ENCODE results near the gene CUTC.

CUTC gene

DNA sequence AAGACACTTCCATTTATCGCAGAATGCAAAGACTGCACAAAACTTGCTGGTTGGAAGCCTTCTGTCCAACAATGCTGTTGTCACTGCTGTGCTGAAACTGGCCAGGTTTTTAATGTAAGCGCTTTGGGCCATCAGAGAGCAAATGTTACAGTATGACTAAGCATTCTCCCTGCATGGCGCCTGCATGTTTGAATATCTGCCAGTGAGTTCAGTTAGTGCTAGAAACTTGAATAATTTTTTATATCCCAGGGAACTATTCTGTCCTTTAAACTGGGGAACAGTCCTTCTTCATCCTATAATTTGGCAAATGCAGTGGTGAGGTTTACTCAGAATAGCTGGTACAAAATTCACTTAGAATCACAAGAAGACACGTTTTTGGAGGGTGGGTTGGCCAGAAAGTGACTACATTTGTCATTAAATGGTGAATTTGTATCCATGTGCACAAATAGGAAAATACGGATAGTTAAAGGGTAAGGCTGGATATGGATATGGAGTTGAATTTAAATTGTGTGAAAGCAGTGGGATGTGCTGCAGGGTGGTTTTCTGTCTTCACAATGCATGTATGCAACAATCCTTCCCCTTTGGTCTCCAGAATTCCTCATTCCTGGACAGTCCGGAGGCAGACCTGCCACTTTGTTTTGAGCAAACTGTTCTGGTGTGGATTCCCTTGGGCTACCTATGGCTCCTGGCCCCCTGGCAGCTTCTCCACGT is 52.1 kb downstream of the CUTC start:
- peak; percentile 60 for DNase-seq (ENCODE audit: low read depth)

DNA sequence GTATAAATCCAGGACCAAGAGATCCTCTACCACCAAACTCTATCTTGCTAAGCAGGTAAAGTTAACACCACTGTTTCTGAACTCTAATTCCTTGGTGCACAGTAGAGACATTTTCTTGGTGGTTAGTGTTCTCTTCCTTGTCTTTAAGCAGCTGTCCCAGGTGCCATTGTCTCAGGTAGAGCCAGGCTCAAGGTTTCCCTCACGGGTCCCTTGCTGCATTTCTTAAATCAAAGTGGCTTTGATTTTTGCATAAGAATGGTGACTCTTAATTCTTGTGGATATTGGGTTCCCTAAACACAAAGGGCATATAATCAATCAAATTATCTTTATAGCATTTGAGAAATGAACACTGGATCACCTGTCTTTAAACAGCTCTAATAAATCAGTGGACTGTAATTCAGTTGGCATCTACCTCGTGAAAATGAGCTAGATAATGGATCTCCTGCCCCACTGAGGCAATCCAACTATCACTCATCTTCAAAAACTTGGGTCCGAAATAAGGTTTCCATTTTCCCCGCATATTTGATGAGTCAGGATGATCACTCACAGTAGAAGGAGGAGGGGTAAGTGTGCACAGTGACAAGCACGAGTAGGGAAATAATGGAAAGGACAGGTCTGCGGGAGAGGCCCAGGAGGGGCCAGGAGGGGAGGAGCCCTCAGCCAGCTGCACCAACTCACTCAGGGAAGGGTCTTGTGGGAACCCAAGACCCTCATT is 52.9 kb downstream of the CUTC start:
- no peak for DNase-seq (ENCODE audit: low read depth)

DNA sequence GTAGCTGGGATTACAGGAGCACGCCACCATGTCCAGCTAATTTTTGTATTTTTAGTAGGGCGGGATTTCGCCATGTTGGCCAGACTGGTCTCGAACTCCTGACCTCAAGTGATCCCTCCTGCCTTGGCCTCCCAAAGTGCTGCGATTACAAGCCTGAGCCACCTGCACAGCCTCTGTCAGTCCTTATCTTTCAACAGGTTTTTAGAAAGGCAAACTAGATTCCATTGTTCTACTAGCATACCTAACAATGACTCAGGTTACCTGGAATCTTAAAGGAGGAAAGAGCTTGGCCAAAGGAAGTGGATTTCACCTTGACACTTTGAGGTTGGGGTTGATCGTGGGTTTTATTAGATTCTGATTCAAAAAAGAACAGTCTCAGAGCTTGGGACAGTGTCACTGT is 53.6 kb downstream of the CUTC start:
- DNase-seq (ENCODE audit: low read depth) = no peak

DNA sequence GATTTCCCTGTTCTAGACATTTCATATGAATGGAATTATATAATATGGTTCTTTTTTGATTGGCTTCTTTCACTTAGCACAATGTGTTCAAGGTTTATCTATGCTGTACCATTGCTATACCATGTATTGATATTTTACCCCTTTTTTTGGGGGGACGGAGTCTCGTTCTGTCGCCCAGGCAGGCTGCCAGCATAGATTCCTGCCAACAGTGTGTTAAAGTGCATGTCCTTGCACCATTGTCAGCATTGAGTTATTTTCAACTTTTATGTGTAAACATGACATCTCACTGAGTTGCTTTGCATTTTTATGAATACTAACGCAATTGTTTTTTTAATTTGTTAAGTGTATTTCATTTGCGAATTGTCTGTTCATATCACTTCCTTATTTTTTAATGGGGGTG is 55.3 kb downstream of the CUTC start:
- no peak for DNase-seq (ENCODE audit: low read depth)

DNA sequence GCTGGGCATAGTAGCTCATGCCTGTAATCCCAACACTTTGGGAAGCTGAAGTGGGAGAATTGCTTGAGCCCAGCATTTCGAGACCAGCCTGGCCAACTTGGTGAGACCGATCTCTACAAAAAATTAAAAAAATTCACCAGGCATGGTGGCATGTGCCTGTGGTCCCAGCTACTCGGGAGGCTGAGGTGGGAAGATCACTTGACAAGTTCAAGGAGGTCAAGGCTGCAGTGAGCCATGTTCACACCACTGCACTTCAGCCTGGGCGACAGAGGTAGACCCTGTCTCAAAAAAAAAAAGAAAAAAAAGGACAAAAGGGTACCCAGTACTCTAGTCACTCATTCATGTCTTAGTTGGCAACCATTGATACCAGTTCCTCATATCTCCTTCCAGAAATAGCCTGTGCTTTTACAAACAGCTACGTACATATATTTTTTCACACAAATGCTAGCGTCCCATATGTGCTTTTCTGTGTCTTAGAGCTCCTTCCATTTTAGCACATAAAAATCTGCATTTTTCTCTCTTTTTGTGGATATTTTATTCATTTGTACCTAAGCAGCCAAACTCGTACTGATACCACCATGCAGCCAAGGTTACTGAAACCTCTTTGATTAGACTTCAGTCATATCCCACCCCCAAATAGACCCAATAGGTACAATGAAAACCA is 55.9 kb downstream of the CUTC start:
- DNase-seq (ENCODE audit: low read depth) = no peak

DNA sequence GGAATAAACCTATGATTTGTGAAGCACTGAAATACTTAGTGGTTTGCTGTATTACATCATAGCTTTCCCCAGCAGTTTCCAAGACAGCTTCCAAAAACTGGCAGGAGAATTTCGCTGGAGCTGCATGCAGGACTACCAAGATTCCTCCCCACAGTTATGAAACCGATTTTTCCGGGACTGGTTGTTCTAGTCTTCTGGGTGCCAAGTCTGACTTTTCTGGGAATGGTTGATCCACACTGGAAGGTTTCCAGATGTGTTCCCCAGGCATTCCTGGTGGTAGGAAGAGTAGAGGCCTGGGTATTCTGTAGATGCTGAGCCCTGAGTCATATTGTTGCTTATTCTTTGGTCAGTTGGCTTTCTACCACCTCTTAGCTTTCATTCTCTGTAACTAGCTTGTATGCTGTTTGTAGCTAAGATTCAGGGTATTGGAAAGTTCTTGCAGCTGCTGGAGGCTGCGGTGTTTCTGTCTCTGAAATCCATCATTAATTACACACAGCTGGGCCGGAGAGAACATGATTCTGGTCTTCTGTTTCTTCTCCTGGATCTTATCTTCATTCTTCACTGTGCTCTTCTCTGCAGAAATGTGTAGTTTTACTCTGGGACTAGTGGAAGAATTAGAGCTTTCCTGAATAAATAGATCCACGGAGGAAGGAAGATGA is 56.7 kb downstream of the CUTC start:
- DNase-seq (ENCODE audit: low read depth) = peak; percentile 98

DNA sequence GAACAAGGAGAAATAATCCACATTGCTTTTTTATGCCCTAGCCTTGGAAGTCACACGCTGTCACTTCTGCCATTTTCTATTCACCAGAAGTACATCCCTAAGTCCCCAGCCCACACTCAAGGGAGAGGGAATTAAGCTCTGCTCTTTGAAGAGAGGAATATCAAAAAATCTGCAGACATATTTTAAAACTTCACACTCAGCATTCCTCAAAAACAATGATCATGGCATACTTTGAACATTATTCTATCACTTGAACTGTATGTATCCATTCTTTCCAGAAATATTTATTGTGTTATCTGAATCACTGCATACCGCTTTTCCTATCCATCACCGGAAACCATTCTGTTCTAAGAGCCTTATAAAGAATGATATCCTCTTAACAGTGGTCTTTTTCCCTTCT is 59.8 kb downstream of the CUTC start:
- no peak for DNase-seq (ENCODE audit: low read depth)

DNA sequence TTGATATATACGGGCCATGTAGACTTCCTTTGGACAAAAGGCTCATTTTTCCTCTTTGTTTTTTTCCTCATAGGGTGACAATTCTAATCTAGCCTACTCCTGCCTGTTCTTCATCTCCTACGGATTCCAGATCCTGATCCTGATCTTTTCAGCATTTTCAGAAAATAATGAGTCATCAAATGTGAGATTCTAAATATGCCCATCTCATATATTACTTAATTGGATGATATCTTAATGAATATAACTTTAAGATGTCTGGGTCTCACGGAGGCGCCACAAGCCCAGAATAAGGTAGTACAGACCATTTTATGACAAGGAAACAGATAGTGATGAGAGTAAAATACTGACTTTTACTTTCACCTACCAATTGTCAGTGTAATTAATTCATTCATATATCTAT is 61.8 kb downstream of the CUTC start:
- no peak for DNase-seq (ENCODE audit: low read depth)

DNA sequence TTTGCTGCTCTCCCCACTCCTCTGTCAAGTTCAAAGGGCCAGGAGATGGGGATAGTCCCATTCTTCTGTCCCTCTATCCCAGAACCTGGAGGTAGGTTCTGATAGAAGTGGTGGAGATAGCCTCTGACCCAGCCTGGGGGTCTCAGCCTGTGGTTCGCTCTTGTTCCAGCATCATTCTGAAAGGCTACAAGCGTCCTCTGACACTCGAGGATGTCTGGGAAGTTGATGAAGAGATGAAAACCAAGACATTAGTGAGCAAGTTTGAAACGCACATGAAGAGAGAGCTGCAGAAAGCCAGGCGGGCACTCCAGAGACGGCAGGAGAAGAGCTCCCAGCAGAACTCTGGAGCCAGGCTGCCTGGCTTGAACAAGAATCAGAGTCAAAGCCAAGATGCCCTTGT is 64.9 kb downstream of the CUTC start:
- no peak for DNase-seq (ENCODE audit: low read depth)

DNA sequence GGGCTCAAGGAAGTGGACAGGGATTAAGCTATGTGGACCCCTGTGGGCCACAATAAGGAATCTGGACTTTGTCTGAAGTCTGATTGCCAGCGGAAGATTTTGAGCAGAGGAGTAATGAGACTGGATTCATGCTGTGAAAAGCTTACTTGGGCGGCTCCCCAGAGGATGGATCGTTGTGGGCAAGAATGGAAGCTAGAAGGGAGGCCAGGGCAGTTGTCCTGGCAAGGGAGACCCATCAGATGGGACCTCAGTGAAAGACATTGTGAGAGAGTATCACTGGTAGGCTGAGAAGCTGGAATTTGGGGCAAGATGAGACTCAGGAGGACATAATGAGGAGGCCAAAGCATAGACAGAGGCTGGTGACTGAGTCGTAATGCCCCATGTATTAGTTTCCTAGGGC is 66.0 kb downstream of the CUTC start:
- DNase-seq (ENCODE audit: low read depth) = no peak

DNA sequence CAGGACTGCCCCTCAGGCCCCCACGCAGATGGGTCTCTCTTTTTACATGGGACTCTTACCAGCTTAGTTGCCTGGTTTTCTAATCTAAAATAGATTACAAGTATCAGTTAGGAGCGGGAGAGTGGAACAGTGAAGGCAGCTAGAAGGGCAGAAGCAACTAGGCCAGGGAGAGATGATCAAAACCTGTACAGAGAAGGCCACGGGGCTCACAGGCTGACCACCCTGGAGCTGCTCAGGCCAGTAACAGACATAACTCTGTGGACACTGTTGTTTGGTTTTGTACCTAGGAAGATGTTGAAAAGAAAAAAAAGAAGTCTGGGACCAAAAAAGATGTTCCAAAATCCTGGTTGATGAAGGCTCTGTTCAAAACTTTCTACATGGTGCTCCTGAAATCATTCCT is 66.9 kb downstream of the CUTC start:
- no peak for DNase-seq (ENCODE audit: low read depth)

DNA sequence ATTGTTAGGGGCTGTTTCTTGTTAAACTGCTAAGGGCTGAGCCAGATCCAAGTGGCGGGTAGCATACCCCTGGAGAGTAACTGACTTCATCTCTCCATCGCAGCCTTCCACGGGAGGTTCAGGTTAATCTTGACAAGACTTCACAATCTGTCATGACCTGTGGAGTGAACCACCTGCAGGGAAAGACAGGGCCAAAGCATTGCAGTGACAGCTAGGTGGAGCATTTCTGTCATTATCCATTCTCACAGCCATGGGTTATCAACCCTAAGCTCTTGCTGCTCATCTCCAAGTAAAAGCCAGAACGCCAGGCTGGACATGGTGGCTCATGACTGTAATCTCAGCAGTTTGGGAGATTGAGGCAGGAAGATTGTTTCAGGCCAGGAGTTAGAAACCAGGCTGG is 67.6 kb downstream of the CUTC start:
- DNase-seq (ENCODE audit: low read depth) = no peak

DNA sequence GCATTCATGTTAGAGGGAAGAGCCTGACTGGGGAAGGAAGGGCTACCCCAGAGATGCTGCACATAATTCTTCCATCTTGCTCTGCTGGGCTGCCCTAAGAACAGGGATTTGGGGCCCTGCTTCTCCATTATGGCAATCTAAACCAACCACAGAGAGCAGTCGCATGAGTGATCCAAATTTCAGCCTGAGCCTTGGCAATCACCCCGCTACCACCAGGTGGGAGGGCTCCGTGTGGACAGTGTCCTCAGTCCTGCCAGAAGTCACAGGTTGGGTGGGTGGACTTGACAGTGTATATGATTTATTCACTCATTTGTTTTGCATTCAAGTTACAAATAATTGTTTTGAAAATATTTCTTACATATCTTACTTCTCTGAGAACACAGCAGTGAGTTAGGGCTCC is 72.4 kb downstream of the CUTC start:
- no peak for DNase-seq (ENCODE audit: low read depth)

DNA sequence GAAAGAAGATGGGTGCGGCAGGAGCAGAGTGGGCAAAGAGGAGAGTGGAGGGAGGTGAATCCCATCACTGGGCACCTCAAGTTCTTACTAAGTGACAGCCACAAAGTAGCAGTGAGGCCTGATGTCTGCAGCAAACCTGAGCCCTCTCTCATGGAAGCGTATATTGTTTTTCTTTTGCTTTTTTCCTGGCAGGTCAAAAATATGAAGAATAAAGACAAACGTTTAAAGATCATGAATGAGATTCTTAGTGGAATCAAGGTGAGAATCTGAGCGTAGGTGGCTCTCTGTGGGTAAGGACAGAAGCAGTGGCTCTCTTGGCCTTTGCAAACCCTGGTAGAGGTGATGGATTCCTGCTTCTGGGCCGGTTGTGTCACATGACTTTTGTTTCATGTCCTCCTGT is 73.2 kb downstream of the CUTC start:
- no peak for DNase-seq (ENCODE audit: low read depth)

Data from GM04503 (cell line).